GM12892 (cell line): ENCODE results near the gene DHRSX.

Source experiments
- POLR2A ChIP-seq: IDR thresholded peaks from 2 replicates; pipeline ENCODE4 v1.6.1; 2011; ENCODE audit warnings: low read depth, low read length, control low read depth
- POLR2AphosphoS5 ChIP-seq: IDR thresholded peaks from 2 replicates; pipeline ENCODE4 v1.6.1; 2011; ENCODE audit warnings: low read depth, low read length, control low read depth
- TAF1 ChIP-seq: IDR thresholded peaks from 2 replicates; pipeline ENCODE4 v1.6.1; 2011; ENCODE audit warnings: low read depth, mild to moderate bottlenecking, control low read depth, low read length, borderline replicate concordance

GRCh38 chrX:2439613-2440012 is 61.2 kb downstream of the DHRSX start:
- TF ChIP-seq POLR2AphosphoS5 = no peak
- TF ChIP-seq POLR2A = no peak
- no peak for TF ChIP-seq TAF1
